H9 (cell line): ENCODE results near the gene CFAP46. TPM values are rescaled to one million over a fixed set of nuclear protein-coding genes. Genes with fewer than 3 reads are reported as not detected.

Source experiments
- DNase-seq: peaks from one replicate; pipeline ENCODE4 v3.0.0-alpha.2; 2017
- H2AFZ ChIP-seq: one replicate; pipeline ENCODE4 v1.6.1; 2013; ENCODE audit warnings: mild to moderate bottlenecking, low read length, control low read depth, moderate library complexity
- H2AK5ac ChIP-seq: 2 replicates; pipeline ENCODE4 v1.6.1; 2013; ENCODE audit warnings: low read length, control low read depth, mixed read lengths; ENCODE audit not compliant: insufficient read length
- H2BK120ac ChIP-seq: one replicate; pipeline ENCODE4 v1.6.1; 2013; ENCODE audit warnings: low read depth, mild to moderate bottlenecking, low read length, control low read depth, inconsistent platforms; ENCODE audit not compliant: poor library complexity, severe bottlenecking
- H2BK12ac ChIP-seq: 2 replicates; pipeline ENCODE4 v1.6.1; 2013; ENCODE audit warnings: low read length, control low read depth, mixed read lengths, low read depth; ENCODE audit not compliant: insufficient read length
- H2BK15ac ChIP-seq: 2 replicates; pipeline ENCODE4 v1.6.1; 2013; ENCODE audit warnings: low read depth, low read length, control low read depth
- H2BK20ac ChIP-seq: one replicate; pipeline ENCODE4 v1.6.1; 2013; ENCODE audit warnings: low read depth, mild to moderate bottlenecking, low read length, control low read depth, inconsistent platforms; ENCODE audit not compliant: poor library complexity, severe bottlenecking
- H2BK5ac ChIP-seq: 2 replicates; pipeline ENCODE4 v1.6.1; 2013; ENCODE audit warnings: low read length, control low read depth, mixed read lengths; ENCODE audit not compliant: insufficient read length
- H3K14ac ChIP-seq: 2 replicates; pipeline ENCODE4 v1.6.1; 2013; ENCODE audit warnings: low read length, control low read depth; ENCODE audit not compliant: insufficient read depth
- H3K18ac ChIP-seq: 2 replicates; pipeline ENCODE4 v1.6.1; 2013; ENCODE audit warnings: low read depth, mild to moderate bottlenecking, mixed read lengths, low read length, control low read depth; ENCODE audit not compliant: insufficient read length
- H3K23ac ChIP-seq: 2 replicates; pipeline ENCODE4 v1.6.1; 2013; ENCODE audit warnings: low read length, control low read depth, mixed read lengths, low read depth; ENCODE audit not compliant: insufficient read length
- H3K23me2 ChIP-seq: 2 replicates; pipeline ENCODE4 v1.6.1; 2013; ENCODE audit warnings: low read depth, mild to moderate bottlenecking, mixed read lengths, low read length, control low read depth; ENCODE audit not compliant: insufficient read length, poor library complexity, severe bottlenecking
- H3K27ac ChIP-seq: 2 replicates; pipeline ENCODE4 v1.5.1; 2013; ENCODE audit warnings: low read length, control low read depth, mixed read lengths, low read depth; ENCODE audit not compliant: insufficient read length
- H3K27me3 ChIP-seq: 2 replicates; pipeline ENCODE4 v1.6.1; 2013; ENCODE audit warnings: low read length, control low read depth, inconsistent platforms; ENCODE audit not compliant: insufficient read depth
- H3K4ac ChIP-seq: 2 replicates; pipeline ENCODE4 v1.6.1; 2013; ENCODE audit warnings: low read depth, mild to moderate bottlenecking, control low read depth, inconsistent platforms, low read length, moderate library complexity
- H3K4me1 ChIP-seq: 2 replicates; pipeline ENCODE4 v1.6.1; 2013; ENCODE audit warnings: low read length, control low read depth, inconsistent platforms; ENCODE audit not compliant: insufficient read depth
- H3K4me2 ChIP-seq: 2 replicates; pipeline ENCODE4 v1.6.1; 2013; ENCODE audit warnings: low read length, control low read depth, mixed read lengths; ENCODE audit not compliant: insufficient read length, insufficient read depth
- H3K56ac ChIP-seq: 2 replicates; pipeline ENCODE4 v1.6.1; 2013; ENCODE audit warnings: low read depth, mild to moderate bottlenecking, mixed read lengths, low read length, control low read depth; ENCODE audit not compliant: insufficient read length
- H3K79me1 ChIP-seq: 2 replicates; pipeline ENCODE4 v1.6.1; 2013; ENCODE audit warnings: low read depth, mild to moderate bottlenecking, moderate library complexity, low read length, control low read depth, inconsistent platforms; ENCODE audit not compliant: insufficient read depth, poor library complexity, severe bottlenecking
- H3K79me2 ChIP-seq: 2 replicates; pipeline ENCODE4 v1.6.1; 2013; ENCODE audit warnings: low read length, control low read depth, inconsistent platforms; ENCODE audit not compliant: insufficient read depth
- H3K9ac ChIP-seq: 2 replicates; pipeline ENCODE4 v1.6.1; 2013; ENCODE audit warnings: low read length, control low read depth, mixed read lengths; ENCODE audit not compliant: insufficient read length; ENCODE audit errors: extremely low read depth
- H3K9me3 ChIP-seq: one replicate; pipeline ENCODE4 v1.6.1; 2013; ENCODE audit warnings: low read depth, low read length, inconsistent platforms; ENCODE audit not compliant: control insufficient read depth
- H3T11ph ChIP-seq: one replicate; pipeline ENCODE4 v1.6.1; 2013; ENCODE audit warnings: mild to moderate bottlenecking, low read length, control low read depth, inconsistent platforms
- H4K20me1 ChIP-seq: one replicate; pipeline ENCODE4 v1.6.1; 2013; ENCODE audit not compliant: control insufficient read depth, insufficient read length, insufficient read depth
- H4K5ac ChIP-seq: 2 replicates; pipeline ENCODE4 v1.6.1; 2013; ENCODE audit warnings: low read depth, mild to moderate bottlenecking, mixed read lengths, low read length, control low read depth; ENCODE audit not compliant: insufficient read length
- H4K8ac ChIP-seq: replicated peaks from 2 replicates; pipeline ENCODE4 v1.6.1; 2013; ENCODE audit warnings: low read length, control low read depth, mixed read lengths, low read depth; ENCODE audit not compliant: insufficient read length
- H4K91ac ChIP-seq: 2 replicates; pipeline ENCODE4 v1.6.1; 2013; ENCODE audit warnings: low read depth, mild to moderate bottlenecking, moderate library complexity, mixed read lengths, low read length, control low read depth; ENCODE audit not compliant: insufficient read length
- H3K27ac Mint-ChIP-seq, 3 experiments: 2 replicates in 2 of 3; 3 replicates in 1 of 3; pipeline ENCODE4 v1.8.0; 2020 to 2021; ENCODE audit warnings: mixed read lengths in 3 of 3, mild to moderate bottlenecking in 1 of 3, moderate library complexity in 1 of 3
- H3K27me3 Mint-ChIP-seq: 2 replicates; pipeline ENCODE4 v1.8.0; 2021; ENCODE audit warnings: low read depth, mild to moderate bottlenecking, moderate library complexity, mixed read lengths
- H3K36me3 Mint-ChIP-seq, 3 experiments: 2 replicates in 2 of 3; 3 replicates in 1 of 3; pipeline ENCODE4 v1.8.0; 2020 to 2021; ENCODE audit warnings: low read depth in 3 of 3, mixed read lengths in 3 of 3; ENCODE audit not compliant: insufficient read depth in 1 of 3
- H3K4me1 Mint-ChIP-seq, 2 experiments: 2 replicates each; pipeline ENCODE4 v1.8.0; 2020; ENCODE audit warnings: mixed read lengths in 2 of 2
- H3K4me3 Mint-ChIP-seq, 2 experiments: 2 replicates in 1 of 2; 3 replicates in 1 of 2; pipeline ENCODE4 v1.8.0; 2020 to 2021; ENCODE audit warnings: mild to moderate bottlenecking in 2 of 2, mixed read lengths in 2 of 2, moderate library complexity in 1 of 2
- H3K9me3 Mint-ChIP-seq, 2 experiments: 2 replicates in 1 of 2; 3 replicates in 1 of 2; pipeline ENCODE4 v1.8.0; 2020; ENCODE audit warnings: mild to moderate bottlenecking in 2 of 2, mixed read lengths in 2 of 2, moderate library complexity in 1 of 2
- WGBS: extraction: QIAGEN DNeasy Blood & Tissue Kit; methylation state at CpG from one replicate; pipeline ENCODE4 v1.1.7; 2013; ENCODE audit warnings: missing lambda C conversion rate, low lambda C conversion rate, mixed read lengths; ENCODE audit not compliant: insufficient read length; ENCODE audit errors: extremely low coverage; 5-methylcytosine and 5-hydroxymethylcytosine counted together
- total RNA-seq: library from RNA; stranded (reverse); gene quantifications from 2 replicates; pipeline ENCODE4 v1.2.1, GENCODE V29; 2021
- TF ChIP-seq, protein P1 (sequence below): fragments of 200-600 bp; sonication (generic); conservative IDR thresholded peaks from 3 replicates; pipeline ENCODE4 v1.8.0; 2021; ENCODE audit warnings: antibody characterized with exemption, mild to moderate bottlenecking

CFAP46 gene
- total RNA-seq, 1 experiment from 2014 or later: 3.1 TPM

DNA sequence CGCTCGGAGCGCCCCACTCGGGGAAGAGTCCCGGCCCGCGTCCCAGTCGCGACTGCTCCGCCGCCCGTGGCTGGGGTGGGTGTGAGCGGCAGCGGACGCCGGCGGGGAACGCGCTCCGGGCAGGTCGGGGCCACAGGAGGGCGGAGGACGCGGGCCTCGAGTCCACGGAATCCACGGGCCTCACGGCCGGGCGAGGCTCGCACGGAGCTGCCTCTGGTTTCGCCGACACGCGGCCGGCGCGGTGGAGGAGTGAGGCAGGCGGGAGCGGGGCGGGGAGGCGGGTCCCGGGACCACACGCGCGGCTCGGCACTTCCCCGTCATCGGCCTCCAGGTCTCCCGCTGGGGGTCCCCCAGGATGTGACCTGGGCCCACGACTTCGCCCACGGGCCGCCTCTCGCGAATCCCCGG, 155.9 kb downstream of the CFAP46 start:
- Histone ChIP-seq H3K4me2 (no peak overlapping the region), H3T11ph (no peak overlapping the region), H2BK120ac (no peak overlapping the region), H3K4me1 (0 out of 2 replicates have a peak, but pooled peaks cover 3% of the 10 kb centered on the region), H3K79me2 (no peaks in the 10 kb centered on the region), H2BK15ac (no peak overlapping the region), H3K79me1 (no peaks in the 10 kb centered on the region), H4K91ac (no peak overlapping the region), H3K56ac (no peak overlapping the region), H3K4ac (no peak overlapping the region), H2BK5ac (no peak overlapping the region), H2AK5ac (no peak overlapping the region), H2BK20ac (no peak overlapping the region), H2BK12ac (no peak overlapping the region), H2AFZ (no peak overlapping the region), H4K8ac (no peak overlapping the region), H3K23ac (no peak overlapping the region), H3K9ac (no peak overlapping the region), H3K27ac (no peak overlapping the region), H4K20me1 (no peaks in the 10 kb centered on the region), H3K27me3 (peaks cover 76% of the 10 kb centered on the region), H3K14ac (no peak overlapping the region), H4K5ac (no peak overlapping the region), H3K18ac (no peak overlapping the region), H3K23me2 (peaks cover 7% of the 10 kb centered on the region), H3K9me3 (no peaks in the 10 kb centered on the region)
- no peak for DNase-seq
- H3K27me3 Mint-ChIP-seq: peaks cover 90% of the 10 kb centered on the region
- no peak overlapping the region for H3K27ac Mint-ChIP-seq
- H3K4me1 Mint-ChIP-seq: peaks cover 14 to 18% of the 10 kb centered on the region in 2 experiments
- WGBS: no CpG with 5 or more reads among the region's 58 CpGs
- no peak overlapping the region; a peak in 1 of 5 replicates for H3K4me3 Mint-ChIP-seq
- peaks cover 0 to 3% (median 0%) of the 10 kb centered on the region in 3 experiments; a peak in 3 of 7 replicates for H3K36me3 Mint-ChIP-seq
- no peaks in the 10 kb centered on the region for H3K9me3 Mint-ChIP-seq
- TF ChIP-seq, protein P1, sequence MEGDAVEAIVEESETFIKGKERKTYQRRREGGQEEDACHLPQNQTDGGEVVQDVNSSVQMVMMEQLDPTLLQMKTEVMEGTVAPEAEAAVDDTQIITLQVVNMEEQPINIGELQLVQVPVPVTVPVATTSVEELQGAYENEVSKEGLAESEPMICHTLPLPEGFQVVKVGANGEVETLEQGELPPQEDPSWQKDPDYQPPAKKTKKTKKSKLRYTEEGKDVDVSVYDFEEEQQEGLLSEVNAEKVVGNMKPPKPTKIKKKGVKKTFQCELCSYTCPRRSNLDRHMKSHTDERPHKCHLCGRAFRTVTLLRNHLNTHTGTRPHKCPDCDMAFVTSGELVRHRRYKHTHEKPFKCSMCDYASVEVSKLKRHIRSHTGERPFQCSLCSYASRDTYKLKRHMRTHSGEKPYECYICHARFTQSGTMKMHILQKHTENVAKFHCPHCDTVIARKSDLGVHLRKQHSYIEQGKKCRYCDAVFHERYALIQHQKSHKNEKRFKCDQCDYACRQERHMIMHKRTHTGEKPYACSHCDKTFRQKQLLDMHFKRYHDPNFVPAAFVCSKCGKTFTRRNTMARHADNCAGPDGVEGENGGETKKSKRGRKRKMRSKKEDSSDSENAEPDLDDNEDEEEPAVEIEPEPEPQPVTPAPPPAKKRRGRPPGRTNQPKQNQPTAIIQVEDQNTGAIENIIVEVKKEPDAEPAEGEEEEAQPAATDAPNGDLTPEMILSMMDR: no peak
